ENCODE results near the gene GPX2.
A peak's percentile ranks its signal among the peaks of the same experiment; 100 is the strongest.
"Not testable (repeated sequence)": the region's sequence is repeated elsewhere in the genome, so short reads cannot be mapped to it uniquely, and the experiment has no call there.

Gene GPX2

DNA sequence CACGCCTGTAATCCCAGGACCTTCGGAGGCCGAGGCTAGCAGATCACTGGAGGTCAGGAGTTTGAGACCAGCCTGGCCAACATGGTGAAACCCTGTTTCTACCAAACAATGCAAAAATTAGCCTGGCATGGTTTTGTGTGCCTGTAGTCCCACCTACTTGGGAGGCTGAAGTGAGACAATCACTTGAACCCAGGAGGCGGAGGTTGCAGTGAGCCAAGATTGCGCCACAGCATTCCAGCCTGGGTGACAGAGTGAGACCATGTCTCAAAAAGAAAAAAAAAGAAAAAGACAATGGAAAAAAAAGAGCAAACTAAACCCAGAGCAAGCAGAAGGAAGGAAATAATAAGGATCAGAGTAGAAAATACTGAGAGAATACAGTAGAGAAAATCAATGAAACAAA is 22.9 kb downstream of the GPX2 start:
- Histone ChIP-seq H3K36me3 (ENCODE audit: insufficient read depth, low read length) (peaks cover 10% of the 10 kb centered on the region), H3K9ac (ENCODE audit: insufficient read length) (no peak overlapping the region), H3K9me3 (ENCODE audit: low read depth, low read length) (no peaks in the 10 kb centered on the region), H3K4me3 (no peak overlapping the region), H3K27ac (no peak overlapping the region)
- no peak for TF ChIP-seq FOXP2 (optimal IDR thresholded peaks at IDR 0.05; ENCODE audit: control extremely low read depth, extremely low read length, insufficient read depth)
- no peak for TF ChIP-seq POLR2AphosphoS5 (IDR thresholded peaks at IDR 0.05; ENCODE audit: borderline replicate concordance, low read depth, low read length)
- no peak for TF ChIP-seq EZH2 (IDR thresholded peaks at IDR 0.05)
- no peak for DNase-seq (ENCODE audit: low read depth, low spot score)

GRCh38 chr14:64919215-64919614 is 23.3 kb downstream of the GPX2 start:
- Histone ChIP-seq H3K27ac (no peak overlapping the region), H3K4me3 (no peak overlapping the region), H3K9ac (ENCODE audit: insufficient read length) (no peak overlapping the region), H3K9me3 (ENCODE audit: low read depth, low read length) (no peaks in the 10 kb centered on the region), H3K36me3 (ENCODE audit: insufficient read depth, low read length) (peaks cover 6% of the 10 kb centered on the region)
- no peak for DNase-seq (ENCODE audit: low read depth, low spot score)
- no peak for TF ChIP-seq FOXP2 (optimal IDR thresholded peaks at IDR 0.05; ENCODE audit: control extremely low read depth, extremely low read length, insufficient read depth)
- no peak for TF ChIP-seq POLR2AphosphoS5 (IDR thresholded peaks at IDR 0.05; ENCODE audit: borderline replicate concordance, low read depth, low read length)
- no peak for TF ChIP-seq EZH2 (IDR thresholded peaks at IDR 0.05)

DNA sequence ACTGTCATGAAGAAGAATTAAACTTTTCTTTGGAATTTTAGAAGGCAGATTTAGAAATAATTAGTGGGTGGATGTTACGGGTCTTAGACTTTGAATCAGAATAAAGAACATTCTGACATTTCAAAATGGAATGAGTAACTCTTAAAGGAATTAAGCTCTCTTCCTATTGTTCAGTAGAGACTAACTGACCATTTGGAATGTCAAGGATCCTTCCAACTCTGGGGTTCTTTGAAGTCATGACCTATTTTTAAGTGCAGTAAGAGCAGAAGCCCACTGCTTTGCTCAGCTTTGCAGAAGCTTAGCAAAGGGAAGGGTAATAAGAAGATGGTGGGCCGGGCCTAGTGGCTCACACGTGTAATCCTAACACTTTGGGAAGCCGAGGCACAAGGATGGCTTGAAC is 24.3 kb downstream of the GPX2 start:
- DNase-seq (ENCODE audit: low read depth, low spot score): no peak
- H3K27ac ChIP-seq: no peak overlapping the region
- TF ChIP-seq FOXP2 (optimal IDR thresholded peaks at IDR 0.05; ENCODE audit: control extremely low read depth, extremely low read length, insufficient read depth) (no peak), EZH2 (IDR thresholded peaks at IDR 0.05) (no peak), POLR2AphosphoS5 (IDR thresholded peaks at IDR 0.05; ENCODE audit: borderline replicate concordance, low read depth, low read length) (no peak)
- no peak overlapping the region for H3K4me3 ChIP-seq
- H3K9me3 ChIP-seq (ENCODE audit: low read depth, low read length): no peaks in the 10 kb centered on the region
- H3K36me3 ChIP-seq (ENCODE audit: insufficient read depth, low read length): no peaks in the 10 kb centered on the region
- no peak overlapping the region for H3K9ac ChIP-seq (ENCODE audit: insufficient read length)

GRCh38 chr14:64915797-64916196 is 26.7 kb downstream of the GPX2 start:
- DNase-seq (ENCODE audit: low read depth, low spot score): no peak
- H3K36me3 ChIP-seq (ENCODE audit: insufficient read depth, low read length): no peaks in the 10 kb centered on the region
- TF ChIP-seq FOXP2 (optimal IDR thresholded peaks at IDR 0.05; ENCODE audit: control extremely low read depth, extremely low read length, insufficient read depth): no peak
- peak overlapping the region; percentile 99 for H3K4me3 ChIP-seq
- H3K27ac ChIP-seq: no peak overlapping the region
- H3K9me3 ChIP-seq (ENCODE audit: low read depth, low read length): no peaks in the 10 kb centered on the region
- no peak overlapping the region for H3K9ac ChIP-seq (ENCODE audit: insufficient read length)

GRCh38 chr14:64915029-64915424 is 27.5 kb downstream of the GPX2 start:
- Histone ChIP-seq H3K9ac (ENCODE audit: insufficient read length) (peak overlapping the region; percentile 99), H3K36me3 (ENCODE audit: insufficient read depth, low read length) (no peaks in the 10 kb centered on the region), H3K27ac (peak overlapping the region; percentile 79; the same call in 1 of the 2 replicates), H3K9me3 (ENCODE audit: low read depth, low read length) (no peaks in the 10 kb centered on the region), H3K4me3 (peak overlapping the region; percentile 99)
- no peak for DNase-seq (ENCODE audit: low read depth, low spot score)
- no peak for TF ChIP-seq POLR2AphosphoS5 (IDR thresholded peaks at IDR 0.05; ENCODE audit: borderline replicate concordance, low read depth, low read length)
- no peak for TF ChIP-seq EZH2 (IDR thresholded peaks at IDR 0.05)
- TF ChIP-seq FOXP2 (optimal IDR thresholded peaks at IDR 0.05; ENCODE audit: control extremely low read depth, extremely low read length, insufficient read depth): no peak

DNA sequence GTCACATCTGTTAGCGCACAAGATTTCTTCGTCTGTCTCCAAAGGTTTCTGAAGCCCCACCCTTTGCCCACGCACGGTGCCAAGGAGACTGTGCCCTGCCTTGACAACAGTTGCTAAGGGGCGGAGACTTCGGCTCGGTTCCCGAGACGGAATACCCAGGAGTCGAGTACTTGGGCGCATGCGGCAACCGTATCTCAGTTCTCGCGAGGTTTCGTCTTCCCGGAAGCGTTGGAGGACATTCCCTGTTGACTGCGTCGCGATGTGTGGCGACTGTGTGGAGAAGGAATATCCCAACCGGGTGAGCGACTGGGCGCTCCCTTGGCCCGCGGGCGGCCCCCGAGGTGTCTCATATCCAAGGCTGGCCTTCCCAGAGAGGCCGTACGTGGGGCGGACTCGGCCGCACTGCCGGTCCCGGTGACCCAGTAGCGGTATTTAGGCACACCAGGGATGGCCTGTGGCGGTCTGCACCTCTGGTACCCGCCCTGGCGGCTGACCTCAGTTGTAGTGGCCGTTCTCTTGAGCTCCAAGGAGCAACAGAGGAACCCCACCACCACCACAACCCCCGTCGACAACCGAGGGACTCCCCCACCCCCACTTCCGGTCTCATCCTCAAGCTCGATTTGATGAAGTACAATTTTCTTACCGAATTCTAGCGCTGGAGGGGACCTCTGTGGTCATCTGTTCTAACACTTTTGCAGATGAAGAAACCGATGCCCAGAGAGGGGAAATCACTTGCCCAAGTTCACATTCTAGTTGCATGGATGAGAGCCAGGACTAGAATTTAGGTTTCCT is 28.1 kb downstream of the GPX2 start, which contains the start of gene CHURC1:
Gene CHURC1, plus strand, starts transcription at position 219 of the 792 bp plus-strand sequence. Its CDS starts 41 bp downstream, at position 260.
- peak within 1 kb of the TSS; percentile 79 for H3K27ac ChIP-seq
- no peaks in the 10 kb centered on the region for H3K36me3 ChIP-seq (ENCODE audit: insufficient read depth, low read length)
- H3K4me3 ChIP-seq: peak within 1 kb of the TSS; percentile 99
- DNase-seq (ENCODE audit: low read depth, low spot score): peak; percentile 95
- TF ChIP-seq FOXP2 (optimal IDR thresholded peaks at IDR 0.05; ENCODE audit: control extremely low read depth, extremely low read length, insufficient read depth): no peak
- peak; percentile 94 for TF ChIP-seq POLR2AphosphoS5 (IDR thresholded peaks at IDR 0.05; ENCODE audit: borderline replicate concordance, low read depth, low read length)
- H3K9ac ChIP-seq (ENCODE audit: insufficient read length): peak within 1 kb of the TSS; percentile 99
- no peaks in the 10 kb centered on the region for H3K9me3 ChIP-seq (ENCODE audit: low read depth, low read length)

DNA sequence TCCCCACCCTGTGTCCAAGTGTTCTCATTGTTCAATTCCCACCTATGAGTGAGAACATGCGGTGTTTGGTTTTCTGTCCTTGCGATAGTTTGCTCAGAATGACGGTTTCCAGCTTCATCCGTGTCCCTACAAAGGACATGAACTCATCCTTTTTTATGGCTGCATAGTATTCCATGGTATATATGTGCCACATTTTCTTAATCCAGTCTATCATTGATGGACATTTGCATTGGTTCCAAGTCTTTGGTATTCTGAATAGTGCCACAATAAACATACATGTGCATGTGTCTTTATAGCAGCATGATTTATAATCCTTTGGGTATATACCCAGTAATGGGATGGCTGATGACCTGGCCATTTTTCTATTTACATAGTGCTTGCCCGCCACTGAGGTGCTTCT is 29.1 kb downstream of the GPX2 start:
- DNase-seq (ENCODE audit: low read depth, low spot score); H3K9me3 ChIP-seq (ENCODE audit: low read depth, low read length); H3K27ac ChIP-seq; H3K9ac ChIP-seq (ENCODE audit: insufficient read length); H3K36me3 ChIP-seq (ENCODE audit: insufficient read depth, low read length): not testable (repeated sequence)
- H3K4me3 ChIP-seq: peak overlapping the region; percentile 99

GRCh38 chr14:64912261-64912660 is 30.3 kb downstream of the GPX2 start:
- no peak overlapping the region for H3K4me3 ChIP-seq
- H3K9me3 ChIP-seq (ENCODE audit: low read depth, low read length): no peaks in the 10 kb centered on the region
- TF ChIP-seq EZH2 (IDR thresholded peaks at IDR 0.05) (no peak), POLR2AphosphoS5 (IDR thresholded peaks at IDR 0.05; ENCODE audit: borderline replicate concordance, low read depth, low read length) (no peak), FOXP2 (optimal IDR thresholded peaks at IDR 0.05; ENCODE audit: control extremely low read depth, extremely low read length, insufficient read depth) (no peak)
- DNase-seq (ENCODE audit: low read depth, low spot score): no peak
- H3K27ac ChIP-seq: no peak overlapping the region
- H3K9ac ChIP-seq (ENCODE audit: insufficient read length): no peak overlapping the region
- no peaks in the 10 kb centered on the region for H3K36me3 ChIP-seq (ENCODE audit: insufficient read depth, low read length)
